HG03439 (cell line): Measurements from ENCODE around the gene PRKACG.
"Not testable (repeated sequence)": the region's sequence is repeated elsewhere in the genome, so short reads cannot be mapped to it uniquely, and the experiment has no call there.

Experiments
- ATAC-seq: cut with Tn5 transposase; IDR thresholded peaks from one replicate; pipeline ENCODE4 v1.9.1; 2021; ENCODE audit warnings: mild to moderate bottlenecking, moderate library complexity; ENCODE audit not compliant: unreplicated experiment

PRKACG gene

GRCh38 chr9:69027355-69028097, 13.6 kb upstream of the PRKACG start:
- peak; percentile 68 for ATAC-seq

- ATAC-seq = no peak
These were observed 9.7 kb upstream of the PRKACG start for GRCh38 chr9:69023650-69024049.

GRCh38 chr9:69020301-69021145, 6.6 kb upstream of the PRKACG start:
- ATAC-seq = no peak

GRCh38 chr9:69019808-69020207, 5.9 kb upstream of the PRKACG start:
- no peak for ATAC-seq

GRCh38 chr9:69018737-69019136, 4.8 kb upstream of the PRKACG start:
- no peak for ATAC-seq

GRCh38 chr9:69016191-69017096, 2.5 kb upstream of the PRKACG start:
- ATAC-seq = no peak

- ATAC-seq = no peak
These were observed 558 bp downstream of the PRKACG start for GRCh38 chr9:69013382-69013727.

GRCh38 chr9:69012696-69013381, 1.1 kb downstream of the PRKACG start:
- no peak for ATAC-seq

GRCh38 chr9:69009708-69010107, 4.2 kb downstream of the PRKACG start:
- no peak for ATAC-seq

GRCh38 chr9:69004836-69005235, 9.1 kb downstream of the PRKACG start:
- ATAC-seq = no peak

GRCh38 chr9:69003051-69003450, 10.9 kb downstream of the PRKACG start:
- no peak for ATAC-seq

GRCh38 chr9:69001921-69002320, 12.0 kb downstream of the PRKACG start:
- no peak for ATAC-seq

GRCh38 chr9:68999393-69000105, 14.4 kb downstream of the PRKACG start:
- peak; percentile 88 for ATAC-seq

- ATAC-seq = no peak
These were observed 15.1 kb downstream of the PRKACG start for GRCh38 chr9:68998812-68999211.

- ATAC-seq = no peak
These were observed 15.5 kb downstream of the PRKACG start for GRCh38 chr9:68998385-68998784.

GRCh38 chr9:68997666-68998065, 16.2 kb downstream of the PRKACG start:
- no peak for ATAC-seq

GRCh38 chr9:68996462-68996861, 17.5 kb downstream of the PRKACG start:
- no peak for ATAC-seq

GRCh38 chr9:68995776-68996175, 18.1 kb downstream of the PRKACG start:
- no peak for ATAC-seq

GRCh38 chr9:68991457-68991856, 22.5 kb downstream of the PRKACG start:
- ATAC-seq = no peak

- not testable (repeated sequence) for ATAC-seq
These were observed 27.0 kb downstream of the PRKACG start for GRCh38 chr9:68986949-68987348.
